HEK293 (cell line): ENCODE measurements around the gene PPID.
A peak's percentile ranks its signal among the peaks of the same experiment; 100 is the strongest.

Experiments
- CTCF ChIA-PET: fragments of 350-600 bp; formaldehyde crosslinking; extraction: SDS; loops from one replicate; lab custom pipeline; 2021; ENCODE audit warnings: antibody characterized with exemption; lab: Yijun Ruan, JAX
- POLR2A ChIA-PET: fragments of 300-600 bp; formaldehyde crosslinking; extraction: SDS; loops from one replicate; lab custom pipeline; 2020; ENCODE audit warnings: antibody characterized with exemption, inconsistent platforms; lab: Yijun Ruan, JAX
- H3K27ac ChIP-seq: fragments of 200-500 bp; sonication (Bioruptor generic); 2 replicates; pipeline ENCODE4 v1.5.1; 2014; ENCODE audit warnings: low read depth, low read length, control low read depth, inconsistent platforms; ENCODE audit errors: extremely low read depth
- H3K36me3 ChIP-seq, 2 experiments: fragments of 200-500 bp in 1 of 2; sonication (Bioruptor generic) in 1 of 2; 1 replicate in 1 of 2; 2 replicates in 1 of 2; pipeline ENCODE4 v1.5.1; 2014 to 2017; ENCODE audit warnings: inconsistent platforms in 2 of 2, low read length in 2 of 2; ENCODE audit not compliant: control insufficient read depth in 2 of 2, insufficient read depth in 1 of 2
- H3K4me1 ChIP-seq: fragments of 200-500 bp; sonication (Bioruptor generic); 2 replicates; pipeline ENCODE4 v1.5.1; 2014; ENCODE audit warnings: mild to moderate bottlenecking, low read length, inconsistent platforms; ENCODE audit not compliant: control insufficient read depth, insufficient read depth
- H3K4me3 ChIP-seq: 2 replicates; pipeline ENCODE4 v1.5.1; 2011; ENCODE audit warnings: low read depth, mild to moderate bottlenecking, control low read depth, low read length, moderate library complexity
- H3K9me3 ChIP-seq: fragments of 200-500 bp; sonication (Bioruptor generic); 2 replicates; pipeline ENCODE4 v1.5.1; 2014; ENCODE audit warnings: low read depth, low read length, inconsistent platforms; ENCODE audit not compliant: control insufficient read depth, insufficient read depth
- HOXC10 ChIP-seq: sonication (generic); formaldehyde crosslinking; IDR thresholded peaks from 2 replicates; pipeline ENCODE4 v1.8.1; 2023; ENCODE audit warnings: mild to moderate bottlenecking, missing genetic modification reagents
- HOXD13 ChIP-seq: sonication (generic); formaldehyde crosslinking; IDR thresholded peaks from 2 replicates; pipeline ENCODE4 v1.8.0; 2022; ENCODE audit warnings: missing genetic modification reagents, borderline replicate concordance
- MYNN ChIP-seq: fragments of 450-650 bp; formaldehyde crosslinking; IDR thresholded peaks from 2 replicates; pipeline ENCODE4 v1.5.1; 2016; ENCODE audit warnings: missing biosample characterization, missing genetic modification characterization, borderline replicate concordance
- SP2 ChIP-seq: fragments of 450-650 bp; formaldehyde crosslinking; IDR thresholded peaks from 2 replicates; pipeline ENCODE4 v1.5.1; 2016; ENCODE audit warnings: missing biosample characterization, missing genetic modification characterization
- SP7 ChIP-seq: fragments of 450-650 bp; formaldehyde crosslinking; IDR thresholded peaks from 2 replicates; pipeline ENCODE4 v1.5.1; 2016; ENCODE audit warnings: missing biosample characterization, missing genetic modification characterization
- YY2 ChIP-seq: fragments of 450-650 bp; formaldehyde crosslinking; IDR thresholded peaks from 2 replicates; pipeline ENCODE4 v1.5.1; 2016; ENCODE audit warnings: missing biosample characterization, missing genetic modification characterization
- ZBTB8A ChIP-seq: fragments of 450-650 bp; formaldehyde crosslinking; IDR thresholded peaks from 2 replicates; pipeline ENCODE4 v1.5.1; 2016; ENCODE audit warnings: missing biosample characterization, missing genetic modification characterization
- ZFP3 ChIP-seq: fragments of 450-650 bp; formaldehyde crosslinking; IDR thresholded peaks from 2 replicates; pipeline ENCODE4 v1.5.1; 2016; ENCODE audit warnings: low read depth, missing biosample characterization, missing genetic modification characterization
- ZFP37 ChIP-seq: fragments of 450-650 bp; formaldehyde crosslinking; IDR thresholded peaks from 2 replicates; pipeline ENCODE4 v1.5.1; 2016; ENCODE audit warnings: missing biosample characterization, missing genetic modification characterization
- ZNF132 ChIP-seq: fragments of 450-650 bp; formaldehyde crosslinking; IDR thresholded peaks from 2 replicates; pipeline ENCODE4 v1.5.1; 2017; ENCODE audit warnings: missing biosample characterization, missing genetic modification characterization, borderline replicate concordance
- ZNF138 ChIP-seq: fragments of 450-650 bp; formaldehyde crosslinking; IDR thresholded peaks from 2 replicates; pipeline ENCODE4 v1.5.1; 2016; ENCODE audit warnings: missing biosample characterization, missing genetic modification characterization, borderline replicate concordance
- ZNF223 ChIP-seq: fragments of 450-650 bp; formaldehyde crosslinking; IDR thresholded peaks from 2 replicates; pipeline ENCODE4 v1.5.1; 2016; ENCODE audit warnings: missing biosample characterization, missing genetic modification characterization
- ZNF248 ChIP-seq: fragments of 450-650 bp; formaldehyde crosslinking; IDR thresholded peaks from 2 replicates; pipeline ENCODE4 v1.5.1; 2017; ENCODE audit warnings: missing biosample characterization, missing genetic modification characterization
- ZNF311 ChIP-seq: fragments of 450-650 bp; formaldehyde crosslinking; IDR thresholded peaks from 2 replicates; pipeline ENCODE4 v1.5.1; 2017; ENCODE audit warnings: missing biosample characterization, missing genetic modification characterization, borderline replicate concordance
- ZNF324 ChIP-seq: fragments of 450-650 bp; formaldehyde crosslinking; IDR thresholded peaks from 2 replicates; pipeline ENCODE4 v1.5.1; 2016; ENCODE audit warnings: missing biosample characterization, missing genetic modification characterization
- ZNF335 ChIP-seq: fragments of 450-650 bp; formaldehyde crosslinking; conservative IDR thresholded peaks from 2 replicates; pipeline ENCODE4 v1.5.1; 2016; ENCODE audit warnings: missing biosample characterization, missing genetic modification characterization
- ZNF37A ChIP-seq: fragments of 450-650 bp; IDR thresholded peaks from 2 replicates; pipeline ENCODE4 v1.5.1; 2018; ENCODE audit warnings: missing biosample characterization, missing genetic modification characterization
- ZNF549 ChIP-seq: fragments of 450-650 bp; IDR thresholded peaks from 2 replicates; pipeline ENCODE4 v1.5.1; 2018; ENCODE audit warnings: missing biosample characterization, missing genetic modification characterization, mild to moderate bottlenecking, inconsistent platforms, moderate library complexity
- ZNF558 ChIP-seq: fragments of 450-650 bp; formaldehyde crosslinking; IDR thresholded peaks from 2 replicates; pipeline ENCODE4 v1.5.1; 2016; ENCODE audit warnings: missing biosample characterization, missing genetic modification characterization
- ZNF571 ChIP-seq: fragments of 450-650 bp; formaldehyde crosslinking; IDR thresholded peaks from 2 replicates; pipeline ENCODE4 v1.5.0; 2017; ENCODE audit warnings: missing biosample characterization, missing genetic modification characterization
- ZNF585B ChIP-seq: fragments of 450-650 bp; formaldehyde crosslinking; IDR thresholded peaks from 2 replicates; pipeline ENCODE4 v1.5.1; 2016; ENCODE audit warnings: missing biosample characterization, missing genetic modification characterization
- ZNF596 ChIP-seq: fragments of 450-650 bp; IDR thresholded peaks from 2 replicates; pipeline ENCODE4 v1.5.0; 2018; ENCODE audit warnings: missing biosample characterization, mild to moderate bottlenecking, missing genetic modification characterization, moderate library complexity
- ZNF629 ChIP-seq: fragments of 450-650 bp; formaldehyde crosslinking; IDR thresholded peaks from 2 replicates; pipeline ENCODE4 v1.5.1; 2017; ENCODE audit warnings: missing biosample characterization, missing genetic modification characterization
- ZNF707 ChIP-seq: fragments of 450-650 bp; formaldehyde crosslinking; IDR thresholded peaks from 2 replicates; pipeline ENCODE4 v1.5.1; 2016; ENCODE audit warnings: missing biosample characterization, missing genetic modification characterization
- ZNF776 ChIP-seq: fragments of 450-650 bp; formaldehyde crosslinking; IDR thresholded peaks from 2 replicates; pipeline ENCODE4 v1.5.0; 2017; ENCODE audit warnings: missing biosample characterization, missing genetic modification characterization, borderline replicate concordance
- TF ChIP-seq, protein P1 (sequence below): fragments of 450-650 bp; formaldehyde crosslinking; IDR thresholded peaks from 2 replicates; pipeline ENCODE4 v1.5.1; 2016; ENCODE audit warnings: missing biosample characterization, missing genetic modification characterization
- TF ChIP-seq, protein P2 (sequence below): fragments of 450-650 bp; formaldehyde crosslinking; IDR thresholded peaks from 2 replicates; pipeline ENCODE4 v1.5.1; 2016; ENCODE audit warnings: missing biosample characterization, missing genetic modification characterization
- TF ChIP-seq, protein P3 (sequence below): fragments of 450-650 bp; formaldehyde crosslinking; IDR thresholded peaks from 2 replicates; pipeline ENCODE4 v1.5.1; 2017; ENCODE audit warnings: missing biosample characterization, missing genetic modification characterization
- TF ChIP-seq, protein P4 (sequence below): fragments of 450-650 bp; formaldehyde crosslinking; IDR thresholded peaks from 2 replicates; pipeline ENCODE4 v1.5.1; 2017; ENCODE audit warnings: missing biosample characterization, mild to moderate bottlenecking, missing genetic modification characterization, moderate library complexity

The PPID gene

DNA sequence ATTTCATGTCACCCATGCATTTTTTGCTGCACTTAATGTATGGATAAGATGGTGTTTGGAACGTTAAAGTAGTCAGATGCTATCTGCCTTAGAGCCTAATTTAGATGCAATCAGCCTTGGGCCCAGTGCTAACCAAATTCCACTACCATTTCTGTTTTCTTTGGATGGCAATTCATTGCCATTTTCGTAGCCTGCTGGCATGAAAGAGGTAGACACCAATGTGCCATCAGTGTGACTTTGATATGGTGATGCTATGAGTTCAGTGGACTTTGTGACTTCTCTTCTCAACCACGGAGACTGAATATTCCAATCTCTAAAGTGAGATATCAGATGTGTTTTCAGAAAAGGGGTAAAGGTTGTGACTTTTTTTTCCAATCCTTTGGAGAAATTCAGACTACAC lies 49.6 kb downstream of the PPID start (continued):
- TF ChIP-seq ZNF223 (tag by site-specific recombination), result no peak
- no peak for TF ChIP-seq MYNN (tag by site-specific recombination)
- no peak for TF ChIP-seq ZFP3
- TF ChIP-seq ZNF335 (tag by site-specific recombination), result no peak
- no peak for TF ChIP-seq ZNF585B
- no peak for TF ChIP-seq ZBTB8A (tag by site-specific recombination)
- TF ChIP-seq ZNF558 (tag by site-specific recombination), result no peak

DNA sequence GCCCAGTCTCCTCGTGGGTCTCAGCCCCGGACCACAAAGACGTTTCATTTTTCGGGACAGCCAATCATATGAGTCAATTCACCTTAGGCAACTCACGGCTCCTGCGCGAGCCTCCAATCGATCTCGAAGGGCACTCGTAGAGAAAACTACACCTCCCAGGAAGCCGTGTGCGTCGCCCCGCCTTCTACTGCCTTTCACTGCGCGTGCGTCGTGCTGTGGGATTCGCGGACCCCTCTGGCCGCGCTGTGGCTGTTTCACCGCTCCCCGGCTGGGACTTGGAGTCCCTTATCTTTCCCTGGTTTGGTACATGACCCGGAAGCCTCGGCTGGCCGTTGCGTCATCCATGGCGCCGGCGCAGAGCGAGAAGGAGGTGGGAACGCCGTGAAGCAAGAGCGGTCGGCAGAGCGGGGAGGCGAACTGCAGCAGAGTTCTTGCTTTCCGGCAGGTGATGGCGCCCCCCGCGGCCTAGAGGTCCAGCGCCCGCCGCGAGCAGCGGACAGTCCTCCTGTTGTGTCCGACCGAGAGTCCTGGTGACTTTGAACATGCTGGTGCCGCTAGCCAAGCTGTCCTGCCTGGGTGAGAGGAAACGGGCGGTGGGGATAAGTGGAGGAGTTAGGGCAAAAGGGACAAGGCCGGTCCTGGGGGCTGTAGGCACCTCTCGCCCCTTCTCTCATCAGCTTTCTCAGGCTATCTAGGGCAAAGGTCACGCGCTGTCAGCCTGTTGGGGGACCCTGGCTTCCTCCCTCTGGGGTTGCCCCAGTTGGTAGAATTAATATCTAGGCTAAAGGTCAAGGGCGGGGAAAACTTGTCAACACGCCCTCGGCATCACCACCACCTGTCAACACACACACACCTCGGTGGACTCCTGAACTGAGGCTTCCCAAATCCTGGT lies 51.0 kb downstream of the PPID start, which contains the start of gene ETFDH:
Gene ETFDH, plus strand, starts transcription at position 382 of the 892 bp plus-strand sequence. Its CDS starts 161 bp downstream, at position 543.
- Histone ChIP-seq H3K27ac (peak within 1 kb of the TSS; percentile 75), H3K36me3 (no peaks in the 10 kb centered on the region), H3K9me3 (no peaks in the 10 kb centered on the region), H3K4me1 (0 out of 2 replicates have a peak, but pooled peaks cover 4% of the 10 kb centered on the region), H3K4me3 (peak within 1 kb of the TSS; percentile 88)
- POLR2A ChIA-PET, result interaction anchor here (1.3 kb wide), 1 partner anchor 52 kb away, joined by 3 read pairs; no protein-coding TSS in a partner anchor
- CTCF ChIA-PET, result interaction anchor here (0.6 to 1.0 kb wide), 2 partner anchors 29 to 102 kb away, joined by 3 to 4 read pairs; no protein-coding TSS in a partner anchor
- TF ChIP-seq ZNF707 (tag by site-specific recombination), result no peak
- TF ChIP-seq ZNF549 (tag by site-specific recombination), result no peak
- TF ChIP-seq ZNF138, result no peak
- TF ChIP-seq ZFP37 (tag by site-specific recombination), result peak; percentile 37; the same call in 1 of the 2 replicates
- TF ChIP-seq, protein P1, sequence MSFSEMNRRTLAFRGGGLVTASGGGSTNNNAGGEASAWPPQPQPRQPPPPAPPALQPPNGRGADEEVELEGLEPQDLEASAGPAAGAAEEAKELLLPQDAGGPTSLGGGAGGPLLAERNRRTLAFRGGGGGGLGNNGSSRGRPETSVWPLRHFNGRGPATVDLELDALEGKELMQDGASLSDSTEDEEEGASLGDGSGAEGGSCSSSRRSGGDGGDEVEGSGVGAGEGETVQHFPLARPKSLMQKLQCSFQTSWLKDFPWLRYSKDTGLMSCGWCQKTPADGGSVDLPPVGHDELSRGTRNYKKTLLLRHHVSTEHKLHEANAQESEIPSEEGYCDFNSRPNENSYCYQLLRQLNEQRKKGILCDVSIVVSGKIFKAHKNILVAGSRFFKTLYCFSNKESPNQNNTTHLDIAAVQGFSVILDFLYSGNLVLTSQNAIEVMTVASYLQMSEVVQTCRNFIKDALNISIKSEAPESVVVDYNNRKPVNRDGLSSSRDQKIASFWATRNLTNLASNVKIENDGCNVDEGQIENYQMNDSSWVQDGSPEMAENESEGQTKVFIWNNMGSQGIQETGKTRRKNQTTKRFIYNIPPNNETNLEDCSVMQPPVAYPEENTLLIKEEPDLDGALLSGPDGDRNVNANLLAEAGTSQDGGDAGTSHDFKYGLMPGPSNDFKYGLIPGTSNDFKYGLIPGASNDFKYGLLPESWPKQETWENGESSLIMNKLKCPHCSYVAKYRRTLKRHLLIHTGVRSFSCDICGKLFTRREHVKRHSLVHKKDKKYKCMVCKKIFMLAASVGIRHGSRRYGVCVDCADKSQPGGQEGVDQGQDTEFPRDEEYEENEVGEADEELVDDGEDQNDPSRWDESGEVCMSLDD (tag by site-specific recombination), result 0 out of 2 replicates have a peak, but pooled peaks have one; percentile 40
- TF ChIP-seq ZNF571 (tag by site-specific recombination), result no peak
- TF ChIP-seq, protein P2, sequence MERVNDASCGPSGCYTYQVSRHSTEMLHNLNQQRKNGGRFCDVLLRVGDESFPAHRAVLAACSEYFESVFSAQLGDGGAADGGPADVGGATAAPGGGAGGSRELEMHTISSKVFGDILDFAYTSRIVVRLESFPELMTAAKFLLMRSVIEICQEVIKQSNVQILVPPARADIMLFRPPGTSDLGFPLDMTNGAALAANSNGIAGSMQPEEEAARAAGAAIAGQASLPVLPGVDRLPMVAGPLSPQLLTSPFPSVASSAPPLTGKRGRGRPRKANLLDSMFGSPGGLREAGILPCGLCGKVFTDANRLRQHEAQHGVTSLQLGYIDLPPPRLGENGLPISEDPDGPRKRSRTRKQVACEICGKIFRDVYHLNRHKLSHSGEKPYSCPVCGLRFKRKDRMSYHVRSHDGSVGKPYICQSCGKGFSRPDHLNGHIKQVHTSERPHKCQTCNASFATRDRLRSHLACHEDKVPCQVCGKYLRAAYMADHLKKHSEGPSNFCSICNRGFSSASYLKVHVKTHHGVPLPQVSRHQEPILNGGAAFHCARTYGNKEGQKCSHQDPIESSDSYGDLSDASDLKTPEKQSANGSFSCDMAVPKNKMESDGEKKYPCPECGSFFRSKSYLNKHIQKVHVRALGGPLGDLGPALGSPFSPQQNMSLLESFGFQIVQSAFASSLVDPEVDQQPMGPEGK (tag by site-specific recombination), result peak; percentile 81
- TF ChIP-seq, protein P3, sequence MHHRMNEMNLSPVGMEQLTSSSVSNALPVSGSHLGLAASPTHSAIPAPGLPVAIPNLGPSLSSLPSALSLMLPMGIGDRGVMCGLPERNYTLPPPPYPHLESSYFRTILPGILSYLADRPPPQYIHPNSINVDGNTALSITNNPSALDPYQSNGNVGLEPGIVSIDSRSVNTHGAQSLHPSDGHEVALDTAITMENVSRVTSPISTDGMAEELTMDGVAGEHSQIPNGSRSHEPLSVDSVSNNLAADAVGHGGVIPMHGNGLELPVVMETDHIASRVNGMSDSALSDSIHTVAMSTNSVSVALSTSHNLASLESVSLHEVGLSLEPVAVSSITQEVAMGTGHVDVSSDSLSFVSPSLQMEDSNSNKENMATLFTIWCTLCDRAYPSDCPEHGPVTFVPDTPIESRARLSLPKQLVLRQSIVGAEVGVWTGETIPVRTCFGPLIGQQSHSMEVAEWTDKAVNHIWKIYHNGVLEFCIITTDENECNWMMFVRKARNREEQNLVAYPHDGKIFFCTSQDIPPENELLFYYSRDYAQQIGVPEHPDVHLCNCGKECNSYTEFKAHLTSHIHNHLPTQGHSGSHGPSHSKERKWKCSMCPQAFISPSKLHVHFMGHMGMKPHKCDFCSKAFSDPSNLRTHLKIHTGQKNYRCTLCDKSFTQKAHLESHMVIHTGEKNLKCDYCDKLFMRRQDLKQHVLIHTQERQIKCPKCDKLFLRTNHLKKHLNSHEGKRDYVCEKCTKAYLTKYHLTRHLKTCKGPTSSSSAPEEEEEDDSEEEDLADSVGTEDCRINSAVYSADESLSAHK (tag by site-specific recombination), result peak; percentile 100
- peak; percentile 96 for TF ChIP-seq SP2 (tag by site-specific recombination)
- TF ChIP-seq ZNF311 (tag by site-specific recombination), result no peak
- TF ChIP-seq ZNF596 (tag by site-specific recombination), result no peak
- peak; percentile 30; the same call in 1 of the 2 replicates for TF ChIP-seq SP7
- TF ChIP-seq ZNF776 (tag by site-specific recombination), result no peak
- no peak for TF ChIP-seq ZNF132 (tag by site-specific recombination)
- TF ChIP-seq ZNF324, result peak; percentile 77
- peak; percentile 95 for TF ChIP-seq ZNF629 (tag by site-specific recombination)
- TF ChIP-seq, protein P4, sequence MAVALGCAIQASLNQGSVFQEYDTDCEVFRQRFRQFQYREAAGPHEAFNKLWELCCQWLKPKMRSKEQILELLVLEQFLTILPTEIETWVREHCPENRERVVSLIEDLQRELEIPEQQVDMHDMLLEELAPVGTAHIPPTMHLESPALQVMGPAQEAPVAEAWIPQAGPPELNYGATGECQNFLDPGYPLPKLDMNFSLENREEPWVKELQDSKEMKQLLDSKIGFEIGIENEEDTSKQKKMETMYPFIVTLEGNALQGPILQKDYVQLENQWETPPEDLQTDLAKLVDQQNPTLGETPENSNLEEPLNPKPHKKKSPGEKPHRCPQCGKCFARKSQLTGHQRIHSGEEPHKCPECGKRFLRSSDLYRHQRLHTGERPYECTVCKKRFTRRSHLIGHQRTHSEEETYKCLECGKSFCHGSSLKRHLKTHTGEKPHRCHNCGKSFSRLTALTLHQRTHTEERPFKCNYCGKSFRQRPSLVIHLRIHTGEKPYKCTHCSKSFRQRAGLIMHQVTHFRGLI (tag by site-specific recombination), result no peak
- TF ChIP-seq MYNN (tag by site-specific recombination), result no peak
- no peak for TF ChIP-seq HOXD13 (CRISPR knock-in tag)
- TF ChIP-seq ZNF37A (tag by site-specific recombination), result no peak
- TF ChIP-seq ZNF248 (tag by site-specific recombination), result no peak
- no peak for TF ChIP-seq HOXC10
- peak; percentile 80 for TF ChIP-seq YY2
